NCI-H1105 (cell line): ENCODE measurements around the gene ARHGAP42.
"Not testable (repeated sequence)": the region's sequence is repeated elsewhere in the genome, so short reads cannot be mapped to it uniquely, and the experiment has no call there.

Experiments
- DNase-seq: peaks from one replicate; lab custom pipeline; 2025; lab: John Stamatoyannopoulos, UW

The ARHGAP42 gene

GRCh38 chr11:100726680-100727079 lies 39.6 kb downstream of the ARHGAP42 start:
- no peak for DNase-seq

- DNase-seq, result no peak
Measured at GRCh38 chr11:100727410-100727809, 40.3 kb downstream of the ARHGAP42 start.

DNA sequence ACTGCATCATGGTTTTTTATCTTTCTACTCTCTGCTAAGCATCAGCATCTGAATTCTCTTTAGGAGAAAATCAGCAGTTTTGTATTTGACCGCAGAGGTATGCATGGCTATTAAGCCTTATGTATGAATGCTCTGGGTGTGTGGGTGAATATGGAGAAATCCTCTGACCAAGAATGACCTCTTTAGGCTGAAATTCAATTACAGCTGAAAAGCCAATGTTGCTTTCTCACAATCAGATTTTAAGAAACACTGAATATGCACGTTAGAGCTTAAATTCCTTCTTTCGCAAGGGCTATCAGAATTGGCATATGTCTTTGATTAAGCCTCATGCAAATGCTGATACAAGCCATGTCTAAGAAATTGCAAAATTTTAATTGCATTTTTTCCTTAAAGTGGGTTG lies 43.2 kb downstream of the ARHGAP42 start:
- no peak for DNase-seq

GRCh38 chr11:100731471-100731870 lies 44.4 kb downstream of the ARHGAP42 start:
- no peak for DNase-seq

DNA sequence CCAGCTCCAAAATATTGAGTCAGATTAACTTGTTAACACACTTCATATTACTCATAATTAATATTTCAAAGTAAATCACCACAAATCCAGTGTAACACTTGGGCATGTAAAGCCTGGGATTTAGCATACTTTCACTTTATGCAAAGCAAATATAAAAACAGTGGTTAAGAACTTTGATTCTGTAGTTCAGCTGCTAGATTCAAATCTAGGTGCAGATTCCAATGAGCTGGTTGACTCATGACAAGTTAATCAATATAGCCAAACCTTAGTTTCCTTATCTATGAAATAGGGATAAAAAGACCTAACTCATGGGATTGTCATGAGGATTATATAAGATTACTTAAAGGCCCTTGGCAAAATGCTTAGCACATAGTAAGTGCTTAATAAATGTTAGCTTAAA lies 45.9 kb downstream of the ARHGAP42 start:
- no peak for DNase-seq

GRCh38 chr11:100734743-100735527 lies 47.8 kb downstream of the ARHGAP42 start:
- DNase-seq, result no peak

- no peak for DNase-seq
Measured at GRCh38 chr11:100735949-100736675, 49.0 kb downstream of the ARHGAP42 start.

GRCh38 chr11:100738701-100739270 lies 51.7 kb downstream of the ARHGAP42 start:
- no peak for DNase-seq

- no peak for DNase-seq
Measured at GRCh38 chr11:100739666-100740065, 52.6 kb downstream of the ARHGAP42 start.

- no peak for DNase-seq
Measured at GRCh38 chr11:100740440-100740839, 53.4 kb downstream of the ARHGAP42 start.

- no peak for DNase-seq
Measured at GRCh38 chr11:100741866-100742625, 55.0 kb downstream of the ARHGAP42 start.

- DNase-seq, result no peak
Measured at GRCh38 chr11:100746448-100746847, 59.4 kb downstream of the ARHGAP42 start.

DNA sequence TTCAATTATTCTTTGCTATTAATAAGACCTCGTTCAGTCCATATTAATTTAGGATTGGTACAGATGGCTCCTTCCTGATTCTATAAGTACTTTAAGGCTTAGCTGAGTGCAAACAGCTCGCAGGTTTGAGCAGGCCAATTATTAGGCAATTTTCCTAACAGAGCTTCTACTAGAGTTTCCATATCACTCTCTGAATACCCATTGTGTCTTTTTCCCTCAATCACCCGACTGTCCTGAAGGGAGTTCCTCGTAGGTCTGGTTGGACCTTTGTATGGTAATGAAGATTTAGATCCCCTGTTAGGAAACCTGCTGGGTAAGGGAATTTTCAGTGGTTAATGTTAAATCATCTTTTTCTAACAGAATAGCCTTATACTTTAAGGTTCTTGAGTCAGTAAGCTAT lies 61.1 kb downstream of the ARHGAP42 start:
- DNase-seq, result no peak

DNA sequence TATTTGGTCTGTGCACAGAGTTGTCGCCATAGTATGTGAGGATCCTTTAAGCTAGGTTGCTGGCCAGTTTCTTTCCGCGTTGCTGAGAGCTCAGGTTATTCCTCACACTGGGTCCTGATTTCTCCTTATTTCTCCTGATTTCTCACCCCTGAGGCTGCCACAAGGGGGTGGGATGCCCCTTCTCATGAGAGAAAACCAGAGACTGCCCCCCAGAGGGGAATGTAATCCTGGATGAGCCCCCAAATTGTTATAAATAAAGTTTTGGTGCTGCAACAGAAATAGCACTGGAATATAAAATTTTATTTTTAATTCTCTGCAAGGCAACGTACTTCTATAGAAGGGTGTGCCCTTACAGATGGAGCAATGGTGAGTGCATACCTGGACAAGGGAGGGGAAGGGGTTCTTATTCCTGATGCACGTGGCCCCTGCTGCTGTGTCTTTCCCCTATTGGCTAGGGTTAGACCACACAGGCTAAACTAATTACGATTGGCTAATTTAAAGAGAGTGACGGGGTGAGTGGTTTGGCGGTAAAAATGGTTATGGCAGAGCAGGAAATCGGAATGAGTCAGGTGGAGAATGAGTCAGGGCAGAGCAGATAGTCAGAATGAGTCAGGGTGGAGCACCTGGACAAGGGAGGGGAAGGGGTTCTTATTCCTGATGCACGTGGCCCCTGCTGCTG lies 62.9 kb downstream of the ARHGAP42 start:
- not testable (repeated sequence) for DNase-seq

GRCh38 chr11:100750566-100750891 lies 63.4 kb downstream of the ARHGAP42 start:
- not testable (repeated sequence) for DNase-seq

GRCh38 chr11:100752371-100753171 lies 65.5 kb downstream of the ARHGAP42 start:
- peak; percentile 12 for DNase-seq

GRCh38 chr11:100753172-100753543 lies 66.1 kb downstream of the ARHGAP42 start:
- DNase-seq, result no peak

DNA sequence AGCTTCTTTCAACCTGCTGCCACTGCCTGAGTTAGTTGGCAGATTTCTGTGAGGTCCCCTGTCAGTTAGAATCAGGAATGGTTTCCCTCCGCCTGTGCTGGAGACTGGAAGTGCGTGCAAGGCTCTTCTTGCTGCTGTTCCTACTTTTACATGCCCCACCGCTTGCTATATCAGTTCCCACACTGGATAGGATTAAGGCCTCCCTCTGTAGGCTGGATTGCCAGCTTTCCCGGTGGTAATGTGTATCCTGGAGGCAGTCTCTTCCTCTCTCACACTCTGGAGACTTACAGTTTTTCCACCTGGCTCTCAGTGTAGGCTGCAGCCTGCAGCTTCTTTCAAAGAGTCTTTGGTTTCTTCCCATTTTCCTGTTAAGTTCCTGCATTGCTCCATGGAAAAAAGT lies 66.5 kb downstream of the ARHGAP42 start:
- no peak for DNase-seq

- no peak for DNase-seq
Measured at GRCh38 chr11:100756559-100756958, 69.5 kb downstream of the ARHGAP42 start.

DNA sequence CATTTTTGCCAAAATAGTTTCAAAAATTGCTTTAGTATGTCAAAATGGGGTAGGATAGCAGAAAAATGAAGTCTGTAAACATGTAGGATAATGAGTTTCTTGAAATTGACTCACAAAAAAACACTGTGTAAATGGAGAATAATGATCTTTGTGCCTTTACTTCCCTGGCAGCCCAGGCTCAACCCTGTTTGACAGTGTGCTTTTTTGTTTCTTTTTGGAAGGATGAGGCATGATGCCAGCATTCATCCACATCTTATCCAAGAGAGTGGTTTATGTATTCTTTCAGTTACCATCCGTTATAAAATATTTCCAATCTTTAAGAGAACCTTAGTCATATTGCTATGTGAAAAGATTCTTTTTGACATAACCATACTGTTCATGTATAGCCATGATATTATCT lies 70.6 kb downstream of the ARHGAP42 start:
- no peak for DNase-seq

DNA sequence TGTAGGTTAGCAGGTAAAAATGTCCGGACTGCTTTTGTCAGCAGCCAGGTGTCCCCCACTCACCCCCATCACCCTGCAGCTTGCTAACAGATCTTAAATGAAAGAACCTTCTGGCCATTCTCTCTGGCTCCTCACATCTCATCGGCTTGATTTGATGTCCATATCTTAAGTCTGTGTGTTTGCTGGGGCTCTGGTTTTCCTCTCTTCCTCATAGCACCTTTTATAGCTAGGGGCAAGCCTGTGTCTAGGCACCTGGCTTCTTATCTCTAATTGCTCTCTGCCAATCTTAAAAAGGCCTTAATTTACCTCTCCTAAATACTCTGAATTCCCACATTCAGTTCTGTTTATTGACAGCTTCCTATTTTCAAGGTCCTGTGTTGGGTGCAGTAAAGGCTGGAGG lies 72.0 kb downstream of the ARHGAP42 start:
- no peak for DNase-seq
